NCI-H774 (cell line): ENCODE data around the gene LAMB1.

ENCODE experiments used
- DNase-seq: peaks from one replicate; lab custom pipeline; 2025; lab: John Stamatoyannopoulos, UW

The LAMB1 gene

DNA sequence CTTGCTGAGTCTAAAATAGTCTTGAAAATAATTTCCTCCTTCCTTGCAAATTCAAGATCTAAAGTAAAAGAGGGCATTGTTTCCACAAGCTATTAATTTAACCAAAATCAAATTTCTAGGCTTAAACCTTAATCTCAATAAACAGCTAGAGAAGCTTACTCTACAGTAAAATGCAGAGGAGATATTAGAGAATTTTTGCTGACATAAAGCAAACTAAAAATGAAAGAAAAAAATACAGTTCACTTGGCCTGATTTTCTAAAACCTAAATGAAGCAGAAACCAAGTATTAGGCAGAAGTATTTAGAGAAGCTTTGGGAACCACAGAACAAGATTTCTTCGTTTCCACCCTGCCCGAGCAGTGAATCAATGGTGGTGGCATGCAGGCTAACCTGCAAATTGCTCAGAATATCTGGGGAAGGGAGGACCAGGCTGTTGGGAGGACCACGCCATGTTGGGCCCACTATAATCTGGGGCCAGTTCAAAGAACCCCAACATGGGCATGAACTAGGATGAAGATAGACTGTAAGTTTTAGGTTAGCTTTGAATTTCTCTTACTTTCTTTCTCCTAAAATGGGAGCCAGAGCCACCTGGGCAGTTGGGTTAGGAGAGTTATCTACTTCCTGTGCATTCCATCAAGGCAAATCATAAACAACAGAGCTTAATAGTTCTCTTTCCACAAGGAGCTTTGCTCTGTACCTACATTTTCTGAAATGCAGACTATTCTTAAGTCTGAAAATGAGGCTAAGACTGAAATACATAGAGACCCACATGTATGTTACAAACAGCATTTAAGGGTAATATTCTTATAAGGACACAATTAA, 4.1 kb downstream of the LAMB1 start:
- no peak for DNase-seq

DNA sequence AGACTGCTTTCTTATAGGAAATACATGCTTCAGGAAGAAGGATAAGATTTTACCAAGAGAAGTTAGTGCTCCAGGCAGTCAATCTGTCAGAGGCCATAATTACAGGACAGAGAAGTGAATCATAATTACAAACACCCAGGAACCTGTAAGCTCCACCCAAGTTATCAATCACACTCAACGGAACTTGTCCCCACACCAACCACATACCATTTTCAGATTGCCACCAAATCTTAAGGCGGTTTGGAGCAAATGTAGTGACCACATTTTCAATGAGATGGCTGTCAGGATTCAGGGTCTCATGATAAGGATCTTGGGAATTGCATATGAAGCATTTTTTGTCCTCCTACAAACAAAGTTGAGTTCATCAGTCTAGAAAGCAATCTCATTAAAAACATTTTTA, 4.8 kb downstream of the LAMB1 start:
- no peak for DNase-seq

- DNase-seq: no peak
Measured at GRCh38 chr7:107996072-107996882, 6.7 kb downstream of the LAMB1 start.

DNA sequence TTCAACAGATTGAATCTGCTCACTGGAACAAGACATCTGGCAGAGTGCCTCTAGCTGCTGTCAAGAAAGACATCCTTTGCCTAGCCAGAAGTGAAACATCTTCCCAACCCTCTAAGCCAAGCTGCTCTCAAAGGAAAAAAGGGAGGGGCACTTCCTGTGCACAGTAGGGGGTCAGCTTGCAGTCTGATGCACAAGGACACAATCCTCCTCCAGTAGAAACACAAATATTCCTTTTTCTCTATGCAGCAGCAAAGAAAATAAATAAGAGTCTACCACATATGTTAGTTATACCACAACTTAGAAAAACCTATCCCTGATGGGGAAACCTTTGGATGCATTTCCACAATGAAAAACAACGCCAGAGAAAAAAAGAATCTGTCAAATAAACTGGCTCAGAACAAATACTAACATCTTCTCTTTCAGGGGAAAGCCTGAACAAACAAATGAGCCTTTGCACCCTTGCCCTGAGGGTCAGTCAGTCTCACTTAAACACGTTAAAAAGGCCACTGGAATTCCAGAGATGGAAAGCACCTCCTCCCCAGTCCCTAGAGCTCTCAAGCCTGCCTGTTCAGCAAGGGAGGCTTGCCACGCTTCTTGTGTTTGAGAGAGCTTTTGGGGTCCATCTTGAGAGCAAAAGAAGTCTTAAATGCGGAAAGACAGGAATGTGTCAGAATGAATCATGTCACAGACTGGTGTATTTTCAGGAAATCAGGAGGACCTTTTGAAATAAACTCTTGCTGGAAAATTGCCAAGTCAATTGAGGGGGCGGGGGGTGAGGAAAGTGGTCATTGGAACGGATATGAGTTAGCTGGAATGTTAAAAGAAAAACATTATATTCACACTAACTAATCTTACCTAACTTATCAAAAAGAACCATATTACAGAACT, 7.5 kb downstream of the LAMB1 start:
- DNase-seq: no peak

DNA sequence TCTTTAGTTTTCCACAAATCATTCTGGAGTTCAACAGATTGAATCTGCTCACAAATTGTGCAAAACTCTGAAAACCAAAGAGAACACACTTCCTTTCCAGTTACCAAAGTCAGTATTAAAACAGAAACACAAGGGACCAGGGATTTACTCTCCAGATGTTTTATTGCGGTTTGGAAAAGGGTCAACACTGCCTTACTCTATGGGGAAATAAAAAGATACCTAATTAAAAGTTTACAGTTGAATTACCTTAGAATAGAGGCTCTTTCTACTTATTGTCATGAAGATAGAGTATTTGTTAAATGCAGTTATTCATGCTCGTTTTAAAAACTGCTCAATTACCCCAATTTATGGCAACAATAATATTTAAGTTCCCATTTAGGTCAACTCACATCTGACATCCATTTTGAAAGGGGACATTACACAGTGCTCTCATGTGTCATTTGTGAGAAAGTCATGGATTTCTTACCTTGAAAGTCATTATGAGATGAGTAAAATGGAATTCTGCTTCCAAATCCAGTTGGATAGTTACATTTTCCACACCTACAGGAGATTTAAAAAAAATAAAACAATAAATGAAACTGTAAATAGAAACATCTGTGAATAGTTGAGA, 8.4 kb downstream of the LAMB1 start:
- DNase-seq: no peak

- no peak for DNase-seq
Measured at GRCh38 chr7:107993891-107994291, 9.1 kb downstream of the LAMB1 start.

DNA sequence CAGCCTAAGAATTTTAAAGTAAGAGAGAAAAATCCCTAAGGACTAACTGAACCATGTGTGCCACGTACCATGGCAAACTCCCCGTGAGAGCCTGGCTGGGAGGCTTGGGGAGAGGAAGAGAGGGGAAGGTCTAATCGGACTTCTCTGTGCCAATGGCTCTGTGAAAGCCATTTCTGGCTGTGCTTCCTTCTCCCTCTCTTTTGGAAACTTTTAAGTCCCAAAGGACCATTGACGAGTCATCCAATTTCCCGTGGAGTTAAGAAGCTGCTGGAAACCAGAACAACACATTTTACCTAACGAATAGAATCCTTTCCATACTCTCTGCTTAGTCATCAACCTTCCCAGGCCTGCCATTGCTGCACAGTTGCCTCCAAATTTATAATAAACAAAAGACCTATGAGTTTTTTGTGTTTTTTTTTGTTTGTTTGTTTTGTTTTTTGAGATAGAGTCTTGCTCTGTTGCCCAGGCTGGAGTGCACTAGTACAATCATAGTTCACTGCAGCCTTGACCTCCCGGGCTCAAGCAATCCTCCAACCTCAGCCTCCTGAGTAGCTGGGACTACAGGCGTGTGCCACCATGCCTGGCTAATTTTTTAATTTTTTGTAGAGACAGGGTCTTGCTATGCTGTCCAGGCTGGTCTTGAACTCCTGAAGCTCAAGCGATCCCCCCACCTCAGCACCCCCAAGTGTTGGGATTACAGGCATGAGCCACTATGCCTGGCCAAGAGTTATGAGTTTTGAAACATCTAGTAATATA, 13.2 kb downstream of the LAMB1 start:
- no peak for DNase-seq

DNA sequence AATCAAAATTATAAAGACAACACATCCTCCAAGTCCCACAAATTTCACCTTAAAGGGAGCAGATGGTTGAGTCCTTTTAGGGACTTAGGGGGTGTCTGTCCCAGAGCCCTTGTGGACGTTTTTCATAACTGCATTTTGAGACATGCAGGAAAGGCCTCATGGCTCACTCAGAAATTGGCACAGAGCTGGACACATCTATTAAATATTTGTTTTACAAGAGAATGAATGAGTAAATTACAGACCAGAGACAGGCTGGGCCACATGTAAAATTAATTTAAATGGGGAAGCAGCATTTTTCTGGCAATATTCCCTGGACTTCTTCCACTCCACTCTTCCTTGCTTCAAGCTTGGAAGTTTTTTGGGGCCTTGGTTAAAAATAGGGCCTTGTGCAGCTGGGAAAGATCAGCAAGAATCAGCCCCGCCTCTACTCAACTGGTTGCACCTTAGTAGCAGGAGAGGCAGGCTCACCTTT, 20.0 kb downstream of the LAMB1 start:
- DNase-seq: peak; percentile 50

- peak; percentile 16 for DNase-seq
Measured at GRCh38 chr7:107982042-107982840, 20.7 kb downstream of the LAMB1 start.

- no peak for DNase-seq
Measured at GRCh38 chr7:107981466-107981865, 21.5 kb downstream of the LAMB1 start.

DNA sequence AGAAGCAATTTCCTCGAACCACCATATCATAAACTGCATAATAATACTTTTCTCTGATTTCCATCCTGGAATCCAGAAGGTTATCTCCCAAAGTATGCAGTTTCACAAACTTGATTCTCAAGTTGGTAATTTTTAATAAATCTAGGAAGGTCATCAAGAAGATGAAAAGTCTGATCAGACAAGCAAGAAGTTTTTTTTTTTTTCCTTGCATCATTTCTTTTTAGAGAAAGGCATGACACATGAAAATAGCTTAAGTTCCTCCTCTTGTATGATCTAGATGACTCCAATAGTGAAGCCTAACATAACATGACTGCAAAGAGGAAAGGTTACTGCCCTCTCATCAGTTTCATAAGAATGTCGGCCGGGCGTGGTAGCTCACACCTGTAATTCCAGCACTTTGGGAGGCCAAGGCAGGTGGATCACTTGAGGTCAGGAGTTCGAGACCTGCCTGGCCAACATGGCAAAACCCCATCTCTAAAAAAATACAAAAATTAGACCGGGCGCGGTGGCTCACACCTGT, 22.2 kb downstream of the LAMB1 start:
- DNase-seq: no peak

- DNase-seq: no peak
Measured at GRCh38 chr7:107980171-107980570, 22.8 kb downstream of the LAMB1 start.

DNA sequence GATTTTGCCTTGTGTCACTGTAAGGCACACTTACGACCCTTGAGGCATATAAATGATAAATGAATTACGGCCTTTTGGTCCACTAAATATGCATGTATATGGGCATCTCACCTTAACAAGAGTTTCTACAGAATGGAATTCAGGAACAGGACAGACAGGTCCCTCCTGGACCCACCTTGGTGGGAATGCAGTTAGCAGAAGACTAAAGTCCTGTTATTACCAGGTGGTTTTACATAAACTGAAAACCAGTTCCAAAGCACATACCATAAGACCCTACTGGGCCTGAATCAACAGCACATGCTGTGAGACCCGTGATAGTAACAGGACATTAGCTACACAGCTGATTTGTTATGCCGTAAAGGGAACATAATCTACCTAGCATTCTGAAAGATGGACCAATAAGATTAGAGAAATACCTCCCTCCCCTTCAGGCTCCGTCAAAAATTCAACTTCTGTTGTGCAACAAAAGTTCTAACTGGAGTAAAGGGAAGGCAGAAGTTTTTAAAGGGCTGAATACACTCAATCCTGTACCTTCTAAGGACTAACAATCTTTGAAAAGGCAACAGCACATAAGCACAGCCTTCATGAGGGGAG, 24.0 kb downstream of the LAMB1 start:
- DNase-seq: no peak

DNA sequence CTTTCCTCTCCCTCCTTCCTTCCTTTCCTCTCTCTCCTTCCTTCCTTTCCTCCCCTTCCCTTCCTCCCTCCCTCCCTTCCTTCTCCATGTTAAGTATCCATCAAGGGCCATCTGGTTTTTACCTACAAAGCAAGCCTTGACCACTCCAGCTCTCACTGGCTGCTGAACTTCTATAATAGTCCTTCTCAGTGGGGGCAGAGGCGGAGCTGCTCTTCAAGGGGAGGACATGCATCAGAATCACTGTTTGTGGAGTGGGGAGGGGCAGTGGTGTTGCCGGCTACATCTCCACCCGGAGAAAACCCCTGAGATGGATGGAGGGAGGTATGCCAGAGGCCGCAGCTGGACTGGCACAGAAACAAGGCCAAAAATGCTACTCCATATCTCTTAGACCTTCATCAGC, 25.9 kb downstream of the LAMB1 start:
- no peak for DNase-seq

GRCh38 chr7:107976620-107977019, 26.3 kb downstream of the LAMB1 start:
- no peak for DNase-seq

- no peak for DNase-seq
Measured at GRCh38 chr7:107975394-107976013, 27.5 kb downstream of the LAMB1 start.

GRCh38 chr7:107973861-107974260, 29.1 kb downstream of the LAMB1 start:
- DNase-seq: no peak

GRCh38 chr7:107972941-107973376, 30.0 kb downstream of the LAMB1 start:
- no peak for DNase-seq

DNA sequence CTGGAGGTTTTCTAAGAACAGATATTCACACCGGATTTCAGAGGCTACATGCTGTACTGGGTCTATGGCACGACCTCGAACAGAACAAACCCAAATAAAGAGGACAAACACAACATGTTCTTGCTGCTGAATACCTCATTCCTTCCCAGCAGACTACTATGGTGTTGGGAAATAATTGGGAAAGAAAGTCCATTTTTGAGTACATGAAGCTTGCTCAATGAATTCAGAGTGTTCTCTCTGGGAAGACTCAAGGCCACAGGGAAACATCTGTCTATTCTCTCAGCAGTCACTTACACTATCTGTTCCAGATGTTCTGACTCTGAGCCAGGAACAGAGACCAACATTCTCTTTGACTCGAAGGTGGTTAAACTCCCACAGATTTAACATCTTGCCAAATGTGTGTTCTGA, 30.9 kb downstream of the LAMB1 start:
- DNase-seq: no peak
